NCI-H1092 (cell line): ENCODE measurements around the gene IFNL2.

ENCODE experiments used
- DNase-seq: peaks from one replicate; lab custom pipeline; 2025; lab: John Stamatoyannopoulos, UW

Gene IFNL2

DNA sequence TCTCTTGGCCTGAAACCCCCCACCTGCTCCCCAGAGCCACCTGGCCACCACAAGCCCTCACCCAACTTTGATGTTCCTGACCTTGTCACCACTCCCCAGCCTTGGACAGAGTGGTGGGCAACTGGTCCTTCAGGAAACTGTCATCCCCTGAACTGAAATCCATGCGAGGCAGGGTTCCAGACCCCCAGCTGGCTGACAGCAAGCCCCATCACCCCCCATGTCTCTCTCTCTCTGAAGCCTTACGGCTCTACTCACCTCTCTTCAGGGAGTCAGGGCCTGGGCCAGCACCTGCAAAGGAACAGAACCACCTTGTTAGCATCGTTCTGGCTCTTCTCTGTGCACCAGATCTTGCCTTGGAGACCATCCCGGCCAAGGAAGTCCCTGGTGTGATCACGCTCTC, 49.9 kb downstream of the IFNL2 start:
- no peak for DNase-seq

DNA sequence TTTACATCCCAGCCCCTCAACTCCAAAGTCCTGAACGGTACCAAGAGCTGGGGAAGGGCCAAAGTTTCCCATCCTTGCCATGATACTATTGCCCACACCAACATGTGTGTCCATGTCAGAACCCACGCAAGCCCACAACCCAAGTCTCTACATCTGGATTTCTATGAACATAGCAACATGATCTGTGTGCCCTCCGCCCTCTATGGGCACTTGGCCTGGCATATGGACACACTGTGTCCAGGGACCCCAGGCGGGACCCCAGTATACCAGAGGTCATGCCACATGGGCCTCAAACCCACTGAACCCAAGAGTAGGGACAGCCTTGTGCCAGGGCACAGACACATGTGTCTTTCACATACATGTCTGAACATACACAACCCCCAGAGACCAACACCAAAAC, 50.5 kb downstream of the IFNL2 start:
- no peak for DNase-seq

DNA sequence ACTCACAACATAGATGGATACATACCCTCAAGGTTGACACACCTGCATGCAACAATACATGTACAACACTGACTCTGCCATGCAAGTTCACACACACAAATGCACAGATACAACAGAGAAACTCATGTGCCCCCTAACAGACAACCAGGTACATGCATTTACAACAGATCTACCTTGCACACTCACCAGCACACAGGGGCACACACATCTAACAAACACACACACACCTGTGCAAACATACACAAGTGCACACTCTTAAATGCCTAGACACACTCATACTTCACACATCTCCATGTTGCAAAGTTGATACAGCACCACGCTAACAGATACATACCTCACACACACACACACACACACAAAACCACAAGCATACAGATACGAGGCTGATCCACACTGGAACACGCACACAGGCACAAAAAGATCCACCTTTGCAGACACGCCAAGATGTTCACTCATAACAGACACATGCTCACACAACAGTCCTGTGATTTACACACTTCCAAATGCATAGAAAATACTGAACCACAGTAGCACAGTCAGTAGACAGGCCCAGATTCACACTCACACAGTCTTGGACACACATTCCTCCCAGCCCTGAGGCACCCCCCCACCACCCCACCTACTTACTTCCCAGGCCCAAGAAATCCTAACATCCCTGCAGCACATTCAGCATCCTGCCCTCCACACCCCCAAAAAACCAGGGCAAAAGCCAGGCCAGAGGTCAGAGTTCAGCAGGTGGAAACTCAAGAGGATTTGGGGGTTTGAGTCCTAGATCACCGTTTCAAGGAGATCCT, 51.1 kb downstream of the IFNL2 start:
- DNase-seq, result no peak
